ENCODE results near the gene ALDH1A3.

- TF ChIP-seq POLR2A (IDR thresholded peaks at IDR 0.05; ENCODE audit: low read length) (no peak), GATA1 (IDR thresholded peaks at IDR 0.05; ENCODE audit: low read depth, low read length) (no peak)
Observed at GRCh38 chr15:100902436-100903167, 23.0 kb downstream of the ALDH1A3 start.

Measured in erythroblast (primary cell).